Epidermal melanocyte (primary cell): ENCODE data around the gene BTBD17.
"Not testable (repeated sequence)": the region's sequence is repeated elsewhere in the genome, so short reads cannot be mapped to it uniquely, and the experiment has no call there.

Source experiments
- DNase-seq: peaks from one replicate; pipeline ENCODE4 v3.0.0; 2011; ENCODE audit warnings: low spot score; ENCODE audit not compliant: insufficient read length

The BTBD17 gene, protein sequence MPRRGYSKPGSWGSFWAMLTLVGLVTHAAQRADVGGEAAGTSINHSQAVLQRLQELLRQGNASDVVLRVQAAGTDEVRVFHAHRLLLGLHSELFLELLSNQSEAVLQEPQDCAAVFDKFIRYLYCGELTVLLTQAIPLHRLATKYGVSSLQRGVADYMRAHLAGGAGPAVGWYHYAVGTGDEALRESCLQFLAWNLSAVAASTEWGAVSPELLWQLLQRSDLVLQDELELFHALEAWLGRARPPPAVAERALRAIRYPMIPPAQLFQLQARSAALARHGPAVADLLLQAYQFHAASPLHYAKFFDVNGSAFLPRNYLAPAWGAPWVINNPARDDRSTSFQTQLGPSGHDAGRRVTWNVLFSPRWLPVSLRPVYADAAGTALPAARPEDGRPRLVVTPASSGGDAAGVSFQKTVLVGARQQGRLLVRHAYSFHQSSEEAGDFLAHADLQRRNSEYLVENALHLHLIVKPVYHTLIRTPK

DNA sequence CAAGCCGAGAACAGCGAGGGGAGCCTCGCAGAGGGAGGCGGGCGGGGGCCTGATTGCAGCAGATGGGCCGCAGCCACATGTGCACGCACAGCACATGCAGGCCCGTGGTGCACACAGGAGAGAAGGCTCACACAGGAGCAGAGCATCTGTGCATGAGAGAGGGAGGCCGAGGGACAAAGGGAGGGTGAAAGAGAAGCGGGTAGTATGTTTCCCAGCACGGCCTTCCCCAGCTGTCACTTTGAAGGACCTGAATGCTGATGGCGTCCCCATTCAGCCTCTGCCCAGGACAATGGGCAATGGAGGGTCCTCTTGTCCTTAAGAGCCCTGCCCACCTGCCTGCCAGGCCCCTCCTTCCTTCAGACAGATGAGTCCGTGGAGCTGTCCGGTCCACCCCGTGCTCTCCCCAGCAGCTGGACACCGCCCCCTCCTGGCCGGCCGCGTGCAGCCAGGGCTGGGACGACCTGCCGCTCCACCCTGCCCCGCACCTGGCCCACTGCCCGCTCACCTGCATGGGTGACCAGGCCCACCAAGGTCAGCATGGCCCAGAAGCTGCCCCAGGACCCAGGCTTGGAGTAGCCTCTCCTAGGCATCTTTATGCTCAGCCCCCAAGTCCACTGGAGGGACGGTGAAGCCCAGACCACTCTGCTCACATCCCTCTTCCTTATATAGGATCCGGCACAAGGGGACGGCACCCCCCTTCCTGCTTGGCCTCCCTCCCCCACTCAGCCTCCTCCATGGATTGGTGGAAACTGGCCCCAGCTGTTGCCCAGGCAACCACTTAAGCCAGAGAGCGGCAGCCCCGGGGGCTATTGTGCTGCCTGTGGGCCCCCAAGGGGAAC is at the start of gene BTBD17:
Gene BTBD17, minus strand, starts transcription at position 639 of the 839 bp plus-strand sequence. Its CDS starts 49 bp downstream, at position 590.
- DNase-seq: peak; percentile 50

- DNase-seq: no peak
Measured at GRCh38 chr17:74410001-74410443, 48.4 kb upstream of the BTBD17 start.

DNA sequence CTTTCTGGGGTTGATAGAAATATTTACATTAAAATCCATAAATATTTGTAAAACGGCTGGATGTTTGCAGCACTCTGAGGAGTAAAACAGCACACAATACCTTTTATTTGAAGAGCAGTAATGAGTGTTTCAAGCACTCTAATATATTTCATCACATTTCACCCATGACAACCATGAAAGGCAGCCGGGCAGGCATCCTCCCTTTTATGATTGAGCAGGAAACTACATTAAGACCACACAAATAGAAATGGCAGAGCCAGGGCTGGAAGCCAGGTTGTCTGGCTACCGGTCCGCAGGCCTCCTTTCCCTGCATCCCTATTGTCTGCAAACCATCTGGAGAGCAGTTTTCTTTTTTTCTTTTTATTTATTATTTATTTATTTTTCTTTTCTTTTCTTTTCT is 47.1 kb upstream of the BTBD17 start:
- no peak for DNase-seq

GRCh38 chr17:74408262-74408661 is 46.6 kb upstream of the BTBD17 start:
- DNase-seq: no peak

DNA sequence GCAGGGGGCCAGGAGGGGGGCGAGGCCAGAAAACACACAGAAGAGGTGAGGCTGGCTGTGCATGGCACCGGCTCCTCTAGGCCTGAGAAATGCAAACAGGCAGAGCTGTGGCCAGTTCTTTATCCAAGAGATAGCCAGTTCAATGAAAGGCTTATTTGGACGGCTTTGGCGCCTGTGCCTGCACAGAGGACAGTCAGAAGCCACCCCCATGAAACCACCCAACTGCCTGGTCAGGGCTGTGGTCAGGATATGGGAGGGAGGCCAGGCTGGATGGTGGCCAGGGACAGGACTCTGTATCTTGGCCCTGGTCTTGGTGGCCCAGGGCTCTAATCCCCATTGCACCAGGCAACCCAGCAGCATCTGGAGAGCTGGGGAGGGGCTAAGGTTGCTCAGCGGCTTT is 45.7 kb upstream of the BTBD17 start:
- DNase-seq: no peak

GRCh38 chr17:74405311-74405710 is 43.6 kb upstream of the BTBD17 start:
- not testable (repeated sequence) for DNase-seq

DNA sequence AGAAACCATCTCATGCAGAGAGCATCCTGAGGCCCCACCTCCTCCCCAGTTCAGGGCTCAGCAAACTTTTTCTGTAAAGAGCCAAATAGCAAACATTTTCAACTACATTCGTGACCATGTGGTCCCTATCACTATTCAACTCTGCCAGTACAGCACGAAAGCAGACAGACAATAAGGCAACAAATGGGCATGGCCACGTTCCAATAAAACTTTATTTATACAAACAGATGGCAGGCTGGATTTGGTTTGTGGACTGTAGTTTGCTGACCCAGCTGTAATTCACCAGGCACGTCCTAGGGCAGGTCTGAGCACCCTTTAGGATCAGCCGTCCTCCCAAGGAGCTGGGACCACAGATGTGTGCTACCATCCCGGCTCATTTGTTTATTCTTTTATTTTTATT is 43.1 kb upstream of the BTBD17 start:
- no peak for DNase-seq

DNA sequence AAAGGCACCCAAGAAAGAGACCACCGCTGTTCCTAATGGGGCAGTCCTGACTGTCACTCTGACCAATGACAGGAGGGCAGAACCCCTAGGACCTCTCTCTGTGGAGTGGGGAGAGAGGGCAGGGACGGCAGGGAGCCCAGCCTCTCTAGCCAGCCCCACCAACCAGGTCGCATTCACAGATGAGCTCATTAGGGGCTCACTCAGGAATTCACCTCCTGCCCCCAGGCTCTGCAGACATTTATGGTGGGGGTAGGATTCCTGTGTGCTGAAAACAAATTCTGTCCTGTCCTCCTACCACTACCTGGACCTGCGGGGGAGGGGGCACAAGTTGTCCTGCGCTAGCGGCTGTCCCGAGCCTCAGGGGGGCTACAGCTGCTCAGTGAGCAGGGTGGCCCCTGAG is 42.5 kb upstream of the BTBD17 start:
- DNase-seq: no peak

DNA sequence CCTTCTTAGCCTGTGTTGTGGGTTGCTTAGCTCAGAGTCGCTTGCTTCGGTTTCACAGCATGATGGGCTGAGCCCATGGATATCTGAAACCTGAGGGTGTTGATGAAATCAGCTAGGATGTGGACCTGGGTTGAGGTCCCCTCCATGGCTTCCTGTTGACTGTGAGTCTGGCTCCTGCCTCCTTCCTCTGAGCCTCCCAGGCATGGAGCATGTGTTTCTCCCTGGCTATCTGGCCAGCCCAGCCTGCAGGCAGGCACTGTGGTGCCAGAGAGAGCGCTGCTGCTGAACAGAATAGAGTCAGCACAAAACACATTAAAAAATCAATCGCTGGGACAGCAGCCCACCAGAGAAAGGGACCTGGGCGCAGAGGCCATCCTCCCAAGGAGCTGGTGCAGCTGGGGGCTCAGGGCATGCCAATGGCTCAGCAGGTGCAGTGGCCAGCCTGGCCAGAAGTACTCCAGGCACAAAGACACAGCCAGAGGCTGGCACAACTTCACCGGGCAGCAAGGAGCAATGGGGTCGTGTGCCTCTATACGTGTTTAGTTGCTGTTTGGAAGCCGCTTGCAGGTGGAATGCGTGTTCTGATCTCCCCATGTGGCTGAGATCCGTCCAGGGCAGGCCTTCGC is 42.0 kb upstream of the BTBD17 start:
- no peak for DNase-seq

- DNase-seq: no peak
Measured at GRCh38 chr17:74402048-74402447, 40.4 kb upstream of the BTBD17 start.

DNA sequence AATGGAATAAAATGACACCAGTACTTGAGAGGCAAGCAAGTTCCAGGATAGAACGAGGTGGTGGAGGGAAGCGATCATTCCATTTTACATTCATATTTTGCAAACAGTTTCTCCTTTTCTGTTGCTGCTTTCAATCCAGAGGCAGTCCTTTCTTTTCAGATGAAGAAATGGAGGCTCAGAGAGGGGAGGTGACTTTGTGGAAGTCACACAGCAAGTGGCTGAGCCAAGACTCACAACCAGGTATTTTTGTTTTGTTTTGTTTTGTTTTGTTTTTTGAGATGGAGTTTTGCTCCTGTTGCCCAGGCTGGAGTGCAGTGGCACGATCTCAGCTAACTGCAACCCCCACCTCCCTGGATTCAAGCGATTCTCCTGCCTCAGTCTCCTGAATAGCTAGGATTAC is 34.9 kb upstream of the BTBD17 start:
- DNase-seq: no peak

DNA sequence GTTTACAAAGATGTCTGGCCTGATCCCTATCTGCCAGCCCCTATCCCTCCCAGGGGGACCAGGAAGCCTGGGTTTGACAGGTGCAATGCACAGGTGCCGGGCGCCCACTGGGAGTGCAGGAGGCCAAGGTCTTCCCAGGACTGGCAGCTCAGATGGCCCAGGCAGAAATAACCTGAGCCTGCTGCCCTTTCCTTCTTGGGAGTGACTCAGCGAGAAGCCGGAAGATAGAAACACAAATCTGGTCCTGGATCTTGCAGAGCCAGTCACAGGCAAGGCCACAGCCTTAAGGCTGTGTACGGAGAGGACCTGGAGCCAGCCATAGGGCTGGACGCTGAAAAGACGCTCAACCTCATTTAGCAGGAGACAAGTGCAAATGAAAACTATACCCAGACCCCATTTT is 33.3 kb upstream of the BTBD17 start:
- no peak for DNase-seq

GRCh38 chr17:74394275-74394950 is 32.7 kb upstream of the BTBD17 start:
- DNase-seq: no peak

- DNase-seq: no peak
Measured at GRCh38 chr17:74393346-74393942, 31.8 kb upstream of the BTBD17 start.

DNA sequence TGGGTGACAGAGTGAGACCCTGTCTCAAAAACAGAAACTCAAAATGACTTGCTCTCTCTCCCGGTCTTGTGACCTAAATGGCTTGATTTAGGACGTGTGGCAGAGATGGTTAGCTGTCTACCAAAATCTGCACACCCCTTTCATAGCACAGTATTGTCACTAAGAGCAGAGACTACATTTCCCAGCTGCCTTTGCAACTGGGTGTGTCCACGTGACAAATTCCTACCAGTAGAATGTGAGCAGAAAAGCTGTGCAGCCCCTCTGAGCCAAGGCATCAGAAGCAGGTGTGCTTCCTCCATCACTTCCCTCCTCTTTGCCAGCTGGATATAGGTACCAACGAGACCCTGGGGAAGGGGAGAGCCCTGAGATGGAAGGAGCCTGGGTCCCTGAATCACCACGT is 31.2 kb upstream of the BTBD17 start:
- no peak for DNase-seq

DNA sequence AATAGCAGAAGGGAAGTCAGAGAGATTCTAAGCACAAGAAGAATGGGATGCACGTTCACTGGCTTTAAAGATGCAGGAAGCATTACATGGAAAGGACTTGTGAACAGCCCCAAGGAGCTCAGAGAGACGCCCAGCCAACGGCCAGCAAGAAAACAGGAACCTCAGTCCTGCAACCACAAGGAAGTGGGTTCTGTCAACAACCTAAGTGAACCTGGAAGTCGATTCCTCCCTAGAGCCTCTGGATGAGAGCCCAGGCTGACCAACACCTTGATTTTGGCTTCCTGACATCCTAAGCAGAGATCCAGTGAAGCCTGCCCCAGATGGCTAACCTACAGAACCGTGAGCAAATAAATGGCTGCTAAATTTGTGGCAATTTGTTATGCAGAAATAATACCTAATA is 30.1 kb upstream of the BTBD17 start:
- DNase-seq: no peak

DNA sequence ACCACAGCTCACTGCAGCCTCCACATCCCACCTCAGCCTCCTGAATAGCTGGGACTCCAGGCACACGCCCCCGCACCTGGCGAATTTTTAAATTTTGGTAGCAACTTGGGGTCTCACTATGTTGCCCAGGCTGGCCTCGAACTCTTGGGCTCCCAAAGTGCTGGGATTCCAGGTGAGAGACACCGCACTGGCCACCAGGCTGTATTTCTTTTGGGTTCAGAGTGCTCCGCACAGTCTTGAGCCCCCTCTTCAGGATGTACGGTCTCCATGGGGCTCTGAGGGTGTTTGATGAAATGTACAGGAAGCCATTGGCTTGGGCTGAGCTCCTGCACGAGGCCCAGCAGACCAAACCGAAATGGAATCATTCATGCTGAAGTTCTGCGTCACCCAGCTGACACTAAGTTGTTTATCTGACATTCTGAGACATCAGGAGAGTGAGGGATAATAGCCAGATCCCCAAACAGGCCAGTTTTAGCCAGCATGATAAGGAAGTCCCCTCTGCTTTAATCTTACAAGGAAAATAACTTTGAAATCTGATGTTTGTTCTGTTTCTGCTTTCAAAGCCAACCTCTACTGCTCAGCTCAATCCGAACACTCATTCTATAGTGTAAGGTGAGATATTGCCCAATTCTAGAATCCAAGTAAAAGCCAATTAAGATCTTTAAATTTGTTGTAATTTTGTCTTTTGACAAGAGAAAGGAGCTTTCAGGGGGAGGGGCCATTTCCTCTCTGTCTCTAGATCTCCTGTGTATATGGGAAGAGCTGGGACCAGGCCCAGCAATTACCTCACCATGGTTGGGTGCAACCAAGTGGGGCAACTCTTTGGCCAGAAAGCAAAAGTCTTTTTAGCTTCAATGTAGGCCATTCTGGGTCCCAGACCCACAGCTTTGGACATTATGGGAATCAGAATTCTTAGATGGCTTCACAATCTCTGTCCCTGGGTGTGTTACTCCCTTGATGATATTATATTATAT is 29.3 kb upstream of the BTBD17 start:
- no peak for DNase-seq

DNA sequence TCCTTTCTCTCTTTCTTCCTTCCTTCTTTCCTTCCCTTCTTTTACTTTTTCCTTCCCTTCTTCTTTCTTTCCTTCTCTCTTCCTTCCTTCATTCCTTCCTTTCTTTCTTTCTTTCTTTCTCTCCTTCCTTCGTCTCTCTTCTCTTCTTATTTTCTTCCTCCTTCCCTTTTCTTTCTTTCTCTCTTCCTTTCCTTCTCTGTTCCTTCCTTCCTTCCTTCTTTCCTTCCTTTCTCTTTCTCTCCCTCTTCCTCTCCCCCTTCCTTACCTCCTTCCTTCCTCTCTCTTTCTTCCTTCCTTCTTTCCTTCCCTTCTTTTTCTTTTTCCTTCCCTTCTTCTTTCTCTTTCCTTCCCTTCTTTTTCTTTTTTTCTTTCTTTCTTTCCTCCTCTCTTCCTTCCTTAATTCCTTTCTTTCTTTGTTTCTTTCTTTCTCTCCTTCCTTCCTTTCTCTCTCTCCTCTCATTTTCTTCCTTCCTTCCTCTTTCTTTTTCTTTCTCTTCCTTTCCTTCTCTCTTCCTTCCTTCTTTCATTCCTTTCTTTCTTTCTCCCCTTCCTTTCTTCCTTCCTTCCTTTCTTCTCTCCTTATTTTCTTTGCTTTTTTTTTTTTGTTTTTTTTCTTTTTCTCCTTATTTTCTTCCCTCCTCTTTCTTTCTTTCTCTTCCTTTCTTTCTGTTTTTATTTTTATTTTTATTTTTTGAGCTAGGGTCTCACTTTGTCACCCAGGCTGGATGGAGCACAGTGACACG is 28.4 kb upstream of the BTBD17 start:
- DNase-seq: no peak
